Measurements from ENCODE around the gene KCTD19.

The KCTD19 gene

DNA sequence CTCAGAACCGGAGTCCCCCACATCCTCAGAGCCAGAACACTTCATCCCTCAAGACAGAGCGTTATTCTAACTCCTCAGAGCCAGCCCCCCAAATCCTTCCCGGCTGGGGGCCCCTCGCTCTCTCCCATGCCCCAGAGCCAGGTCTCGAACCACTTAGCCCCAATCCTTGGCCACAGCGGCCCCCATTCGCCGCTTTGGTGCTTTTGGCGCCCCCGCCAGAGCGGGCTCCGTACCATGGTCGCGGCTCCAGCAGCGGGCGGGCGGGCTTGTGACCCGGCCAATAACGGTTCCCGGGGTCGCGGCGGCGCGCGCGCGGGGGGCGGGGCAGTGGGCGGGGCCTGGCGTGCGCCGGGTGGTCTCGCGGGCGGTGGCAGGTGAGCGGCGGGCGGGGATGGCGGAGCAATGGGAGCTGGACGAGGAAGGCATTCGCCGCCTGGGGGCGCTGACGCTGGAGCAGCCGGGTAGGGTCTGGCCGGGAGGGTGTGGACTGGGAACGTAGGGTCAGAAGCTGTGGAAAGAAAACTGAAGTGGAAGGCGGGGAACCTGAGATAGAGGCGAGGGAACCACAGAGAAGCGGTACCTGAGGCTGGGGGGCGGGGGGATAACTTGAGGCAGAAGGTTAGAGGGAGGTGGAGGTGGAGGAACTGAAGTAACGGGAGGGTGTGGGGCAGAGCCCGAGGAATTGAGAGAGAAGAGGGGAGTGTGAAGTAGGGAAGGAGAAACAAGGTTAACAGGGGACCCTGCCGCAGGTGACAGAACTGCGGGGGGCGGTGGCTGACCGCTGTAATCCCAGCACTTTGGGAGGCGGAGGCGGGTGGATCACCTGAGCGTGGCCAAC, at the start of gene KCTD19, which contains the start of gene LRRC36:
KCTD19 (minus strand) TSS at position 270 of the 838 bp plus-strand sequence; CDS start at position 236, 34 bp downstream.
LRRC36 (plus strand) TSS at position 344 of the 838 bp plus-strand sequence; CDS start at position 392, 48 bp downstream.
- TF ChIP-seq CEBPB (IDR thresholded peaks at IDR 0.05) (no peak), YY1 (IDR thresholded peaks at IDR 0.05; ENCODE audit: low read depth) (no peak), NFIC (IDR thresholded peaks at IDR 0.05) (no peak), RAD21 (IDR thresholded peaks at IDR 0.05; ENCODE audit: low read depth) (no peak), CREB1 (IDR thresholded peaks at IDR 0.05; ENCODE audit: low read depth) (no peak), TCF12 (IDR thresholded peaks at IDR 0.05; ENCODE audit: low read depth) (no peak), EP300 (IDR thresholded peaks at IDR 0.05; ENCODE audit: borderline replicate concordance) (no peak)
- TF ChIP-seq, protein P1, sequence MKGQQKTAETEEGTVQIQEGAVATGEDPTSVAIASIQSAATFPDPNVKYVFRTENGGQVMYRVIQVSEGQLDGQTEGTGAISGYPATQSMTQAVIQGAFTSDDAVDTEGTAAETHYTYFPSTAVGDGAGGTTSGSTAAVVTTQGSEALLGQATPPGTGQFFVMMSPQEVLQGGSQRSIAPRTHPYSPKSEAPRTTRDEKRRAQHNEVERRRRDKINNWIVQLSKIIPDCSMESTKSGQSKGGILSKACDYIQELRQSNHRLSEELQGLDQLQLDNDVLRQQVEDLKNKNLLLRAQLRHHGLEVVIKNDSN (IDR thresholded peaks at IDR 0.05): no peak

DNA sequence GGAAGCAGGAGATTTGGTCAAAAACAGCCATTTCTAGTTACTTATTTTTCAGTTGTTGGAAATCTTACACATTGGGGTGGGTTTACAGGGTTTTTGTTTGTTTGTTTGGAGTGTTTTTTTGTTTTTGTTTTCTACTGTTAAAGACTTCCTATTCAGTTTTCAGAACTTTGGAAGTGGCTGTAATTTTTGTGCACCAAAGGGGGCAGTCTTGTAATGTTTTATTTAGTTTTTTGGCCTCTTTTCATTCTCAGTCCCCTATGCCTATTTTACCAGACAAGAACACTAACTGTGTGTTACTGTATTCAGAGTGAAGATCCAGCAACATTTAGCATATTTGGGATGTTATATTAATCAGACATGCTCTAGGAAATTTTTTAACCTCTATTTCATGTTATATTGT, 46.1 kb upstream of the KCTD19 start:
- TF ChIP-seq, protein P2, sequence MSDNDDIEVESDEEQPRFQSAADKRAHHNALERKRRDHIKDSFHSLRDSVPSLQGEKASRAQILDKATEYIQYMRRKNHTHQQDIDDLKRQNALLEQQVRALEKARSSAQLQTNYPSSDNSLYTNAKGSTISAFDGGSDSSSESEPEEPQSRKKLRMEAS (IDR thresholded peaks at IDR 0.05): no peak
- no peak for TF ChIP-seq FOXM1 (IDR thresholded peaks at IDR 0.05; ENCODE audit: borderline replicate concordance, low read depth)
- TF ChIP-seq, protein P3, sequence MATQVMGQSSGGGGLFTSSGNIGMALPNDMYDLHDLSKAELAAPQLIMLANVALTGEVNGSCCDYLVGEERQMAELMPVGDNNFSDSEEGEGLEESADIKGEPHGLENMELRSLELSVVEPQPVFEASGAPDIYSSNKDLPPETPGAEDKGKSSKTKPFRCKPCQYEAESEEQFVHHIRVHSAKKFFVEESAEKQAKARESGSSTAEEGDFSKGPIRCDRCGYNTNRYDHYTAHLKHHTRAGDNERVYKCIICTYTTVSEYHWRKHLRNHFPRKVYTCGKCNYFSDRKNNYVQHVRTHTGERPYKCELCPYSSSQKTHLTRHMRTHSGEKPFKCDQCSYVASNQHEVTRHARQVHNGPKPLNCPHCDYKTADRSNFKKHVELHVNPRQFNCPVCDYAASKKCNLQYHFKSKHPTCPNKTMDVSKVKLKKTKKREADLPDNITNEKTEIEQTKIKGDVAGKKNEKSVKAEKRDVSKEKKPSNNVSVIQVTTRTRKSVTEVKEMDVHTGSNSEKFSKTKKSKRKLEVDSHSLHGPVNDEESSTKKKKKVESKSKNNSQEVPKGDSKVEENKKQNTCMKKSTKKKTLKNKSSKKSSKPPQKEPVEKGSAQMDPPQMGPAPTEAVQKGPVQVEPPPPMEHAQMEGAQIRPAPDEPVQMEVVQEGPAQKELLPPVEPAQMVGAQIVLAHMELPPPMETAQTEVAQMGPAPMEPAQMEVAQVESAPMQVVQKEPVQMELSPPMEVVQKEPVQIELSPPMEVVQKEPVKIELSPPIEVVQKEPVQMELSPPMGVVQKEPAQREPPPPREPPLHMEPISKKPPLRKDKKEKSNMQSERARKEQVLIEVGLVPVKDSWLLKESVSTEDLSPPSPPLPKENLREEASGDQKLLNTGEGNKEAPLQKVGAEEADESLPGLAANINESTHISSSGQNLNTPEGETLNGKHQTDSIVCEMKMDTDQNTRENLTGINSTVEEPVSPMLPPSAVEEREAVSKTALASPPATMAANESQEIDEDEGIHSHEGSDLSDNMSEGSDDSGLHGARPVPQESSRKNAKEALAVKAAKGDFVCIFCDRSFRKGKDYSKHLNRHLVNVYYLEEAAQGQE (IDR thresholded peaks at IDR 0.05; ENCODE audit: low read depth): no peak
- TF ChIP-seq RAD21 (IDR thresholded peaks at IDR 0.05; ENCODE audit: low read depth): peak; percentile 72

DNA sequence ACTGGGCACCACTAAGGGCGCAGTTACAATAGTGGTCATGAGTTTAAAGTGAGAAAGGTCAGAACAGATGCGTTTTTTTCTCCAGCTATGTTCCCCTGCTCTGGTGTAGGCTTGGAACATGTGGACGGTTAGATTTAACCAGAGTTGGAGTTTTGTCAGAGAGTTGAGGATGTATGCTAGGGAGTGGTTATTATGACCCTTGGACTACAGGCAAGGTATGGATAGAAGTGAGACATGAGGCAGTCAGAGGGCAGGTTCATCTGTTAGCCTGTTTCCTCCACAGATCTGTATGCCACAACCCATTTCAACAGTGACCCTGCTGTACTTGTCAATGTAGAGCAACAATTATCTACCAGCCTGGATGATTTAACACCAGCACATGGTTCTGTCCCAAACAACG, 44.1 kb upstream of the KCTD19 start:
- no peak for TF ChIP-seq EGR1 (IDR thresholded peaks at IDR 0.05)
- no peak for TF ChIP-seq RAD21 (IDR thresholded peaks at IDR 0.05; ENCODE audit: low read depth)
- no peak for TF ChIP-seq EP300 (IDR thresholded peaks at IDR 0.05; ENCODE audit: borderline replicate concordance)
- no peak for TF ChIP-seq CREB1 (IDR thresholded peaks at IDR 0.05; ENCODE audit: low read depth)
- TF ChIP-seq ZBTB7A (IDR thresholded peaks at IDR 0.05; ENCODE audit: low read depth): no peak
- TF ChIP-seq YY1 (IDR thresholded peaks at IDR 0.05; ENCODE audit: low read depth): no peak
- TF ChIP-seq, protein P2 (IDR thresholded peaks at IDR 0.05): no peak
- no peak for TF ChIP-seq FOXM1 (IDR thresholded peaks at IDR 0.05; ENCODE audit: borderline replicate concordance, low read depth)
- TF ChIP-seq, protein P1 (IDR thresholded peaks at IDR 0.05): no peak
- TF ChIP-seq NFIC (IDR thresholded peaks at IDR 0.05): no peak

DNA sequence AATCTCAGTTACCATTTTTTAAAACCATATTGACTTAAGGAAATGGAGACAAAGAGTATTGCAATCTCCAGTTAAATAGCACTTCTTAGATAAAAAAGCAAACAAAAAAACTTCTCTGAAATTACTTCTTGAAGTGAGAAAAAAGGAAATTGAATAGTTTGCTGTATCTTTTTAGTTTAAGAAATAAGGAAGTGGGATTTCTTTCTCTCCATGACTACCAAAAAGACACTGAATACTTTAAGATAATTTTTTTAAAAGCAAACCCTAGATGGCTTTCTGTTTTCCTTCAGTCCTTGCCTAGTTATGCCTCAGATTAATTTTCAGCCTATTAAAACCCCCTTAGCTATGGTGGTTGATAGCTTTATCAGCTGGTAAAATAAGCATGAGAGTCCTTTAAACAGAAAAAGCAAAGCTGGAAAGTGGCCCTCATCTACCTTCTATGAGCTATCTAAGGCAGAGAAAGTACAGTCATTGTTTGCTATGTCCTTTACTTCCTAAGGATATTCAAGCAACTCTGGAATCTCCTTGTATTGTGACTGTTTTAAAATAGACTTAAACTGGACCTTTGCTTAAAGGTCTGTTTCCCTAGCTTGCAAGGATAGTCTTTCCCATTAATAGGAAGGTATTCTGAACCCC, 38.2 kb upstream of the KCTD19 start:
- TF ChIP-seq TEAD4 (IDR thresholded peaks at IDR 0.05): no peak
- TF ChIP-seq FOXM1 (IDR thresholded peaks at IDR 0.05; ENCODE audit: borderline replicate concordance, low read depth): no peak
- TF ChIP-seq, protein P1 (IDR thresholded peaks at IDR 0.05): no peak
- no peak for TF ChIP-seq EP300 (IDR thresholded peaks at IDR 0.05; ENCODE audit: borderline replicate concordance)
- no peak for TF ChIP-seq CREB1 (IDR thresholded peaks at IDR 0.05; ENCODE audit: low read depth)
- TF ChIP-seq, protein P3 (IDR thresholded peaks at IDR 0.05; ENCODE audit: low read depth): no peak
- no peak for TF ChIP-seq NFIC (IDR thresholded peaks at IDR 0.05)
- no peak for TF ChIP-seq YY1 (IDR thresholded peaks at IDR 0.05; ENCODE audit: low read depth)
- no peak for TF ChIP-seq TAF1 (IDR thresholded peaks at IDR 0.05; ENCODE audit: low read depth)
- TF ChIP-seq RAD21 (IDR thresholded peaks at IDR 0.05; ENCODE audit: low read depth): no peak
- TF ChIP-seq EGR1 (IDR thresholded peaks at IDR 0.05): no peak
- TF ChIP-seq ZBTB7A (IDR thresholded peaks at IDR 0.05; ENCODE audit: low read depth): no peak
- no peak for TF ChIP-seq CEBPB (IDR thresholded peaks at IDR 0.05)
- TF ChIP-seq, protein P2 (IDR thresholded peaks at IDR 0.05): no peak
- no peak for TF ChIP-seq TCF12 (IDR thresholded peaks at IDR 0.05; ENCODE audit: low read depth)

DNA sequence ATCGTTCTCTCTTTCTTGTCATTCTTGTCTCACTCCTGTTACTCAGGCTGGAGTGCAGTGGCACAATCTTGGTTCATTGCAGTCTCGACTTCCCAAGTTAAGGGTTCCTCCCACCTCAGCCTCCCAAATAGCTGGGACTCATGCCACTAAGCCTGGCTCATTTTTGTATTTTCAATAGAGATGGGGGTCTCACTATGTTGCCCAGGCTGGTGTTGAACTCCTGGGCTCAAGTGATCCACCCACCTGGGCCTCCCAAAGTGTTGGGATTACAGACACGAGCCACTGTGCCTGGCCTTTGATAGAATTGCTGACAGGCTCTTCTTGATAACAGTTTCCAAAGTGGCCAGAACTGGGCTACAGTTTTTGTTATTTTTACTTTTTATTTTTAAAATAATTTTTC, 34.5 kb upstream of the KCTD19 start:
- no peak for TF ChIP-seq TAF1 (IDR thresholded peaks at IDR 0.05; ENCODE audit: low read depth)
- TF ChIP-seq TEAD4 (IDR thresholded peaks at IDR 0.05): no peak
- TF ChIP-seq ZBTB7A (IDR thresholded peaks at IDR 0.05; ENCODE audit: low read depth): no peak
- no peak for TF ChIP-seq CREB1 (IDR thresholded peaks at IDR 0.05; ENCODE audit: low read depth)
- TF ChIP-seq, protein P1 (IDR thresholded peaks at IDR 0.05): no peak

Data from Ishikawa (cell line).